Esophagus squamous epithelium (tissue), 5 donors: ENCODE data around the gene GSTM2. TPM values are rescaled to one million over a fixed set of nuclear protein-coding genes. Genes with fewer than 3 reads are reported as not detected.
"Not testable (repeated sequence)": the region's sequence is repeated elsewhere in the genome, so short reads cannot be mapped to it uniquely, and the experiment has no call there.

ENCODE experiments used
- DNase-seq: peaks from one replicate; lab custom pipeline; 2025; lab: John Stamatoyannopoulos, UW
- H3K27ac ChIP-seq, 4 donors: fragments of 200-600 bp; sonication (generic); one replicate each; pipeline ENCODE4 v1.5.1; 2016 to 2019; ENCODE audit warnings: mild to moderate bottlenecking in 1 of 4
- H3K27me3 ChIP-seq, 4 donors: fragments of 200-600 bp; sonication (generic); 1 replicate in 3 of 4; 2 replicates in 1 of 4; pipeline versions ENCODE4 v1.5.1 to v1.6.0; 2017 to 2021; ENCODE audit warnings: antibody characterized with exemption in 1 of 4
- H3K36me3 ChIP-seq, 3 donors: fragments of 200-600 bp; sonication (generic); one replicate each; pipeline ENCODE4 v1.5.1; 2016 to 2019
- H3K4me1 ChIP-seq, 3 donors: fragments of 200-600 bp; sonication (generic); one replicate each; pipeline ENCODE4 v1.5.1; 2017 to 2019
- H3K4me3 ChIP-seq, 4 donors: fragments of 200-600 bp; sonication (generic); 1 replicate in 3 of 4; 2 replicates in 1 of 4; pipeline ENCODE4 v1.5.1; 2016 to 2019; ENCODE audit warnings: mild to moderate bottlenecking in 2 of 4, moderate library complexity in 1 of 4
- H3K9me3 ChIP-seq, 3 donors: fragments of 200-600 bp; sonication (generic); one replicate each; pipeline ENCODE4 v1.5.1; 2016 to 2019
- CTCF ChIP-seq, 6 experiments: fragments of 450-650 bp in 4 of 6; fragments of 200-600 bp in 2 of 6; sonication (generic) in 2 of 6; IDR thresholded peaks; one replicate each; pipeline ENCODE4 v1.5.1; 2016 to 2019; ENCODE audit warnings: antibody characterized with exemption in 6 of 6, mild to moderate bottlenecking in 4 of 6, moderate library complexity in 4 of 6
- POLR2A ChIP-seq, 4 donors: fragments of 450-650 bp; IDR thresholded peaks; one replicate each; pipeline ENCODE4 v1.6.1; 2017; ENCODE audit warnings: antibody characterized with exemption in 4 of 4, mild to moderate bottlenecking in 4 of 4, moderate library complexity in 3 of 4
- WGBS, 2 donors: methylation state at CpG; one replicate each; pipeline ENCODE4 v1.1.5; 2018; 5-methylcytosine and 5-hydroxymethylcytosine counted together
- intact Hi-C: fragments of 100-400 bp; cut with DNase I; formaldehyde crosslinking; loops from one replicate; pipeline ENCODE4 v1.15.0; 2022
- total RNA-seq, 4 donors: library from RNA; depleted of rRNA; stranded (reverse); fragments of >200 nt; gene quantifications; one replicate each; pipeline ENCODE4 v1.1.0, GENCODE V29; 2016
- donor health status: DM: yes; HTN: yes; CAD: no.

The GSTM2 gene
- total RNA-seq, 4 donors from 2014 or later, result 17.8 to 87.9 (median 46.2) TPM

- H3K4me3 ChIP-seq, DNase-seq, H3K9me3 ChIP-seq, intact Hi-C loops, H3K27ac ChIP-seq, H3K27me3 ChIP-seq, H3K4me1 ChIP-seq, H3K36me3 ChIP-seq: not testable (repeated sequence)
- WGBS, 2 donors, result 35% methylated on average over 2 of the region's 4 CpGs; no CpG with 5 or more reads in 1 of the 2 donors
These were observed 18.0 kb downstream of the GSTM2 start for GRCh38 chr1:109685890-109686289.

DNA sequence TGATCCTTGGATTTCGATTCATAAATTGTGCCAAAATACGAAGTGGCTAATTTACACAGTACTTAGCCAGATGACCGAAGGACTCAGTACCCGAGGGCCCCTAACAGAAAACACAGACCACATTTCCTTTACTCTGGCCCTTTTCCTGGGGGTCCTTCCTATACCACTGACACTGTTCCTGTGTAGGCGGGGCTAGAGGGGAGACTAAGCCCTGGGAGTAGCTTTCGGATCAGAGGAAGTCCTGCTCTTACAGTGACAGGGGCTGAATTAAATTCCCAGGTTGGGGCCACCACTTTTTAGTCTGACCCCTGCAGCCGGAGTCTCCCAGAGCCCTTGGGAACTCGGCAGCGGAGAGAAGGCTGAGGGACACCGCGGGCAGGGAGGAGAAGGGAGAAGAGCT lies 19.3 kb downstream of the GSTM2 start:
- H3K36me3 ChIP-seq, DNase-seq, H3K4me1 ChIP-seq, intact Hi-C loops, H3K27me3 ChIP-seq, H3K9me3 ChIP-seq: not testable (repeated sequence)
- Histone ChIP-seq H3K27ac (peak overlapping the region in 1 of 4 donors; percentile 87), H3K4me3 (peak overlapping the region in 1 of 4 donors; percentile 72)
- no CpG with 5 or more reads among the region's 11 CpGs for WGBS, 2 donors

DNA sequence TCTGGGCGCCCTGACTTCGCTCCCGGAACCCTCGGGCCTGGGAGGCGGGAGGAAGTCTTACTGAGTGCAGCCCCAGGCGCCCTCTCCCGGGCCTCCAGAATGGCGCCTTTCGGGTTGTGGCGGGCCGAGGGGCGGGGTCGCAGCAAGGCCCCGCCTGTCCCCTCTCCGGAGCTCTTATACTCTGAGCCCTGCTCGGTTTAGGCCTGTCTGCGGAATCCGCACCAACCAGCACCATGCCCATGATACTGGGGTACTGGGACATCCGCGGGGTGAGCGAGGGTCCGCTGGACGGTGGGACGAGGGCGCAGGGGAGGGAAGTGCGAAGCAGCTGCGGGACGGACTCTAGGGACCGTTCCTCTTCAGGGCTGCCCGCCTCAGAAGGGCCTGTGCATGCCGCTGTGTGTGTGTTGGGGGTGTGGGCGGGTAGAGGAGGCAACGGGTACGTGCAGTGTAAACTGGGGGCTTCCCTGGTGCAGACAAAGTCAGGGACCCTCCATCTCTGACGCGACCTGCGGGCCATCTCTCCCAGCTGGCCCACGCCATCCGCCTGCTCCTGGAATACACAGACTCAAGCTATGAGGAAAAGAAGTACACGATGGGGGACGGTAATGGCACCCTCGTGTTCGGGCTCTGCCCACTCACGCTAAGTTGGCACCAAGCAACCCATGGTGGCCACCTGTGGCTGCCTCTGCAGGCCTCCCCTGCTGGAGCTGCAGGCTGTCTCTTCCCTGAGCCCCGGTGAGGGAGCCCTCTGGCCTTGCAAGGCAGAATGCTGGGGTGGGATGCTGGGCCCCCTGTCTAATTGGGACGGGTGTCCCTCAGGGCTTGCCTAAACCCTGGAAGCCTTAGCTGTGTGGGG lies 20.0 kb downstream of the GSTM2 start, which contains the start of gene GSTM1:
Gene GSTM1 (plus strand): TSS at position 177 of the 859 bp plus-strand sequence. CDS start 57 bp downstream, at position 234.
- intact Hi-C loops, result no loop called here
- no peaks in the 10 kb centered on the region for H3K27me3 ChIP-seq
- H3K4me1 ChIP-seq, result no peaks in the 10 kb centered on the region
- H3K36me3 ChIP-seq, result no peaks in the 10 kb centered on the region
- peak within 1 kb of the TSS in 1 of 4 donors; percentile 72 for H3K4me3 ChIP-seq
- peak within 1 kb of the TSS in 1 of 4 donors; percentile 87 for H3K27ac ChIP-seq
- no CpG with 5 or more reads among the region's 46 CpGs for WGBS, 2 donors
- TF ChIP-seq CTCF (IDR thresholded peaks at IDR 0.05), result peak in 2 of 6 experiments; percentile 23 to 24
- peak in 1 of 4 donors; percentile 59 for TF ChIP-seq POLR2A (IDR thresholded peaks at IDR 0.05)
- no peak for DNase-seq
- no peaks in the 10 kb centered on the region for H3K9me3 ChIP-seq

GRCh38 chr1:109689844-109690405 lies 22.1 kb downstream of the GSTM2 start:
- intact Hi-C loops, result no loop called here
- H3K27ac ChIP-seq, result no peak overlapping the region
- no peak for TF ChIP-seq CTCF (IDR thresholded peaks at IDR 0.05)
- no peak for TF ChIP-seq POLR2A (IDR thresholded peaks at IDR 0.05)
- no peaks in the 10 kb centered on the region for H3K4me1 ChIP-seq
- no peaks in the 10 kb centered on the region for H3K9me3 ChIP-seq
- no peaks in the 10 kb centered on the region for H3K36me3 ChIP-seq
- no peak for DNase-seq
- peak overlapping the region in 1 of 4 donors; percentile 72 for H3K4me3 ChIP-seq
- WGBS, 2 donors, result no CpG with 5 or more reads among the region's 6 CpGs
- no peaks in the 10 kb centered on the region for H3K27me3 ChIP-seq

DNA sequence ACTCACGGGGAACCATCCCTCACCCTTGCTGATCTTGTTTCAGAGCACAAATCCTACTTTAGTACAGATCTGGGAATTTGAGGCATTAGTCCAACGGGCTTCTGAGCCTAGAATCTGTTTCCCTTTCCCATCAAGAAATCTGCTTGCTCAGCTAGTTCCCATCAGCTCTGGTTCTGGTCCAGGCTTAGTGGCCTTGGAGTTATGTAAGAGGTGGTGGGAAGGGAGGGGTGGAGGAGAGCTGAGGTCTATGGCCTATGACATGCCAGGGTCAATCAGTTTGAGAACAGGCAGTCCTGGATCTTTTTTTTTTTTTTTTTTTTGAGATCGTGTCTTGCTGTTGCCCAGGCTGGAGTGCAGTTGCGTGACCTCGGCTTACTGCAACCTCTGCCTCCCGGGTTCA lies 23.9 kb downstream of the GSTM2 start:
- H3K9me3 ChIP-seq, result no peaks in the 10 kb centered on the region
- no peak for DNase-seq
- intact Hi-C loops, result no loop called here
- no peak overlapping the region for H3K27ac ChIP-seq
- no CpG with 5 or more reads among the region's 6 CpGs for WGBS, 2 donors
- H3K36me3 ChIP-seq, result no peaks in the 10 kb centered on the region
- H3K4me3 ChIP-seq, result no peak overlapping the region
- TF ChIP-seq POLR2A (IDR thresholded peaks at IDR 0.05) (no peak), CTCF (IDR thresholded peaks at IDR 0.05) (no peak)
- no peaks in the 10 kb centered on the region for H3K4me1 ChIP-seq
- no peaks in the 10 kb centered on the region for H3K27me3 ChIP-seq

GRCh38 chr1:109694400-109694799 lies 26.5 kb downstream of the GSTM2 start:
- H3K27ac ChIP-seq, H3K4me1 ChIP-seq, intact Hi-C loops, H3K9me3 ChIP-seq, H3K4me3 ChIP-seq, H3K36me3 ChIP-seq, DNase-seq, H3K27me3 ChIP-seq: not testable (repeated sequence)
- WGBS, 2 donors, result 73% methylated on average over 3 of the region's 5 CpGs; no CpG with 5 or more reads in 1 of the 2 donors

- WGBS, 2 donors, result 80% methylated on average over 2 of the region's 3 CpGs; no CpG with 5 or more reads in 1 of the 2 donors
- DNase-seq, H3K9me3 ChIP-seq, H3K27ac ChIP-seq, H3K27me3 ChIP-seq, H3K36me3 ChIP-seq, intact Hi-C loops, H3K4me1 ChIP-seq, H3K4me3 ChIP-seq: not testable (repeated sequence)
These were observed 27.3 kb downstream of the GSTM2 start for GRCh38 chr1:109695138-109695537.
